BLaER1 treated with 17β-estradiol and CSF1 and Interleukin-3, amounts not matched to agents 10 nM and 100 nM (cell line): Measurements from ENCODE around the gene NRROS.
A peak's percentile ranks its signal among the peaks of the same experiment; 100 is the strongest.
"Not testable (repeated sequence)": the region's sequence is repeated elsewhere in the genome, so short reads cannot be mapped to it uniquely, and the experiment has no call there.

ENCODE experiments used
- H3K27ac ChIP-seq, 11 experiments: shearing (Covaris generic); formaldehyde crosslinking; 2 replicates each; pipeline ENCODE4 v1.8.1; 2022
- H3K27me3 ChIP-seq, 11 experiments: shearing (Covaris generic); formaldehyde crosslinking; 2 replicates each; pipeline ENCODE4 v1.8.1; 2022
- H3K36me3 ChIP-seq, 11 experiments: shearing (Covaris generic); formaldehyde crosslinking; 2 replicates each; pipeline ENCODE4 v1.8.1; 2022
- H3K4me1 ChIP-seq, 10 experiments: shearing (Covaris generic); formaldehyde crosslinking; 2 replicates each; pipeline ENCODE4 v1.8.1; 2022
- H3K4me2 ChIP-seq, 11 experiments: shearing (Covaris generic); formaldehyde crosslinking; 2 replicates each; pipeline ENCODE4 v1.8.1; 2022
- H3K4me3 ChIP-seq, 10 experiments: shearing (Covaris generic); formaldehyde crosslinking; 2 replicates each; pipeline ENCODE4 v1.8.1; 2022
- H3K9ac ChIP-seq, 11 experiments: shearing (Covaris generic); formaldehyde crosslinking; 2 replicates each; pipeline ENCODE4 v1.8.1; 2022
- H3K9me3 ChIP-seq, 11 experiments: shearing (Covaris generic); formaldehyde crosslinking; replicated peaks in 1 of 11; 2 replicates each; pipeline ENCODE4 v1.8.1; 2022
- H4K20me1 ChIP-seq, 11 experiments: shearing (Covaris generic); formaldehyde crosslinking; 2 replicates each; pipeline ENCODE4 v1.8.1; 2022
- Cebpa-rat ChIP-seq, 11 experiments: shearing (Covaris generic); IDR thresholded peaks; 2 replicates each; pipeline ENCODE4 v1.8.1; 2022

NRROS gene

DNA sequence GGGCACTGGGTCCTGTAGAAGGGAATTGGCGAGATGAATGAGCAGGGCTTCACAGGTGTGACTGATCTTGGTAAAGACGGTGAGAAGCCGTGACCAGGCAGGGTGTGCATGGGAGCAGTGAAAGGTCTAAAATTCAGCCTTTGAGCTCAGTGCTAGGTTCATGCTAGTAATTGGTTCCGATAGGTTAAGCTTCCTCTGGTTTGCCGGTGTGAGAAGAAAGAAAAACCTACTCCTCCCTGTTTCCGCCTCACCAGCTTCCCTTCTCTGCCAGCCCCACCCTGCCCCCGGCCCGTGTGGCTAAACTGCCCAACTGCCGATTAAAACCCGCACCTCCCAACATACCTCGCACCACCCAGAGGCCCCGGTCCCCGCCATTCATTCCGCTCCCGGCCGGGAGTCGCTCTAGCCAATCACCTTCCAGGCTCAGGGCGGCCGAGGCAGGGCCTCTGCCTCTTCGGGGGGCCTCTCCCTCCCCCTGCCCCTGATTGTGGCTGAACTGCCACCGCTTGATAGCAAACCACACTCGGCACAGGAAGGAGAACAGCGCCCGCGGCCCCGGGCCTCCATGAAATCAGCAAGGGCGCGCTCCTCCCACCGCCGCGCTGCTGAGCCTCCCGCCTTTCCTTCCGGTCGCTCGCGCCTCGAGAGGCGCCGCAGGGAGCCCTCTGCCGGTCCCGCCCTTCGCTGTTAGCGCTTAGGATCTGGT, 7.3 kb upstream of the NRROS start:
- TF ChIP-seq Cebpa-rat (IDR thresholded peaks at IDR 0.05): no peak
- Histone ChIP-seq H4K20me1 (no peaks in the 10 kb centered on the region), H3K36me3 (no peaks in the 10 kb centered on the region), H3K4me2 (peak overlapping the region; percentile 83 to 100 (median 93)), H3K27ac (peak overlapping the region; percentile 90 to 97 (median 95)), H3K27me3 (no peaks in the 10 kb centered on the region), H3K9ac (peak overlapping the region; percentile 89 to 96 (median 92)), H3K4me3 (peak overlapping the region; percentile 53 to 74 (median 66)), H3K4me1 (peaks cover 63 to 84% (median 72%) of the 10 kb centered on the region in 10 experiments), H3K9me3 (no peaks in the 10 kb centered on the region)

DNA sequence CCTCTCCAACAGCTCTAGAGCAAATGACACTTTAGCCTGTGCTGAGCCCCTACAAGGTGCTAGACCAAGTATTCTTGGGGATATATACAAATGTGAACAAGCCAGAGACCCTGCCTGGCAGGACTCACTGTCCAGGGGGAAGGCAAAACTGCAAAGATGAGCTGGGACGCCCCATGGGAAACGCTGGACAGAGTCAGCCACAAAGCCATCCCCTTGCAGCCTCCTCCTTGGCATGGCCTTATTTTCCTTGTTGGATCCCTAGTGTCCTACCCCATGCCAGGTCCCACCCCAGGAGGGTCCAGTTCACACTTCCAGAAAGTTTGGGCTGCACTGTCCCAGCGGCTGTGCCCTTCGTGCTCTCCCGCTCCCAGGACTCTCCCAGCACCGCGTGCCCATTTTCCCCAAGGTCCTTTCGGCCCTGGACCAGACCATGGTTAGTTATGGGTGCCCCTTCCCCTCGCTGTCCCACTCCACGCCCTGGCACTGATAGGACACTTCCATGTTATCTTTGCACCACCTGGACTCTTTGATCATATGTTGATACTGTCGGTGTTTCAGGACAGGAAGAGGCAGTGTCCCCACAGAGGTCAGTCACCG, 5.8 kb upstream of the NRROS start:
- Histone ChIP-seq H3K9ac (peak overlapping the region; percentile 89 to 96 (median 92)), H3K27ac (peak overlapping the region; percentile 90 to 97 (median 95)), H3K27me3 (no peaks in the 10 kb centered on the region), H3K4me1 (peaks cover 73 to 92% (median 82%) of the 10 kb centered on the region in 10 experiments), H3K4me3 (peak overlapping the region; percentile 61 to 74 (median 66)), H3K9me3 (no peaks in the 10 kb centered on the region), H4K20me1 (no peaks in the 10 kb centered on the region), H3K36me3 (no peaks in the 10 kb centered on the region), H3K4me2 (peak overlapping the region; percentile 86 to 100 (median 99))
- TF ChIP-seq Cebpa-rat (IDR thresholded peaks at IDR 0.05): no peak

DNA sequence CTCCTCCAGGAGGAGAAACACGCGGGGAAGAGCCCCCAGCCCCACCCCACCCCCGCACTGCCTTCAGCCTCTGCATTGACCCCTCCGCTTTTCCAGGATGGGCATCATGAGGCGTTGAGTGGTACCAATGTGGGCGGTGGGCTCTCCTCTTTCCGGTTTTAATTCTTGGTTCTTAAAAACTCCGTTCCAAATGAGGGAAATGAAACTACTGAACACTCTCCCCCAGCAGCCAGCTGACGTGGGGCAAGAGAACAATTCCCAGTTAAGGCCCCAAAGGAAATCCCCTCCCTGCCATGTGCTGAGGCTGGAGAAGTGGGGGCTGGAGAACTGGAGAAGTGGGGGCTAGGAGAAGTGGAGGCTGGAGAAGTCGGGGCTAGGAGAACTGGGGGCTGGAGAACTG, 5.3 kb upstream of the NRROS start:
- Histone ChIP-seq H3K4me2 (peak overlapping the region; percentile 86 to 100 (median 99)), H4K20me1 (no peaks in the 10 kb centered on the region), H3K9me3 (no peaks in the 10 kb centered on the region), H3K27ac (peak overlapping the region; percentile 90 to 97 (median 95)), H3K27me3 (no peaks in the 10 kb centered on the region), H3K4me1 (peaks cover 74 to 92% (median 86%) of the 10 kb centered on the region in 10 experiments), H3K9ac (peak overlapping the region; percentile 89 to 96 (median 92); a peak in 21 of 22 replicates), H3K4me3 (peak overlapping the region; percentile 61 to 74 (median 66); a peak in 17 of 20 replicates), H3K36me3 (no peaks in the 10 kb centered on the region)
- no peak for TF ChIP-seq Cebpa-rat (IDR thresholded peaks at IDR 0.05)

DNA sequence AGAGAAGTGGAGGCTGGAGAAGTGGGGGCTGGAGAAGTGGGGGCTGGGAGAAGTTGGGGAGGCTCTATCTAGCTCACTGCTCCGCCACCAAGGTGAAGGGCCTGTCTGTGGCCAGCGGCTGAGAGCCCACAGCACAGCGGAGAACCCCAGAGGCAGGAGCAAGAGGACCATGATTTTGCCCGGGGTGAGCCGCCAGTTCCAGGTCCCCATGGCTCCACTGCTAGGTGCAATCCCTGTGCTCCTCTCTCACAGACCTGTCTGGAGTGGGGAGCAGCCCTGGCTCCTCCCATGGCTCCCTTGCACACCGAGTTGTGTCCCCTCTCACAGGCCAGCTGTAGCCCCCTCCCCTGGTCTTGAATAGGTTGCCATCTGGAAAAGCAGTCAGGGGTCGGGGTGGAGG, 4.7 kb upstream of the NRROS start:
- Histone ChIP-seq H3K27me3 (no peaks in the 10 kb centered on the region), H3K4me2 (peak overlapping the region; percentile 86 to 100 (median 99)), H3K4me3 (peak overlapping the region in 3 of 10 experiments; percentile 2 to 27 (median 10); a peak in 3 of 20 replicates), H3K36me3 (no peaks in the 10 kb centered on the region), H3K4me1 (peaks cover 70 to 88% (median 82%) of the 10 kb centered on the region in 10 experiments), H3K9ac (peak overlapping the region in 9 of 11 experiments; percentile 89 to 96 (median 93); a peak in 17 of 22 replicates), H4K20me1 (no peaks in the 10 kb centered on the region), H3K9me3 (no peaks in the 10 kb centered on the region), H3K27ac (peak overlapping the region; percentile 90 to 97 (median 95); a peak in 21 of 22 replicates)
- TF ChIP-seq Cebpa-rat (IDR thresholded peaks at IDR 0.05): no peak

DNA sequence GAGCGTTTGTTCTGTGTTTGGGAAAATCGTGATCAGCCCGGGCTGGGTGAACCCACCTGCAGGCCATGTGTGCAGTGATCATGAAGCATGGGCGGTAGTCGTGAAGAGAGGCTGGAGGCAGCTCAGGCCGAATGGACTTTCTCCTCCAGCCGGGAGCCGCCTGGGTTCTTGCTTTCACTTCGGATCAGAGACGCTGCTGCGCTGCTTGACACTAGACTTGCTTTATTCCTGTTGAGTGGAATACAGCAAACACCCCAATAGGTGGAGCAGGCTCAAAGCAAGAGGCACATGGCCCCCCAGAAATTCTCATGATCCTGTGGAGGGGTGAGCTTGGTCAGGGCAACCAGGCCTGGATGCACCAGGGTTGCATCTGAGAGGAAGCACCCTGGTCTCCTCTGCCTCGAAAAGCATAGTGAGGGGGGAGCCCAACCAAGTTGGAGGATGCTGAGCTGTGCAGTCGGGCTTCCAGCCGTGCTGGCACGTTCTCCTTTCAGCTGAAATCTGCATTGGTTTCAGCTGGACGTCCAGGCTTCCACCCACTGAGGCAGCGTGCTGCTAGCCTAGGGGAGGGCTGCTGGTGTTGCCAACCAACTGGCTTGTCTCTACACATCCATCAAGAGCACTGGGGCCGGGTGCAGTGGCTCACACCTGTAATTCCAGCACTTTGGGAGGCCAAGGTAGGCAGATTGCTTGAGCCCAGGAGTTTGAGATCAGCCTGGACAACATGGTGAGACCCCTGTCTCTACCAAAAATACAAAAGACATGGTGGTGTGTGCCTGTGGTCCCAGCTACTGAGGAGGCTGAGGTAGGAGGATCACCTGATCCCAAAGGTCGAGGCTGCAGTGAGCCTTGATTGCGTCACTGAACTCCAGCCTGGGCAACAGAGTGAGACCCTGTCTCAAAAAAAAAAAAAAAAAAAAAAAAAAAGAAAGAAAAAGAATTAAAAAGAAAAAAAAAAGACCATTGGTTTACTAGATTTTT, 2.8 kb upstream of the NRROS start:
- Histone ChIP-seq H3K27me3 (no peaks in the 10 kb centered on the region), H3K4me1 (peaks cover 53 to 88% (median 72%) of the 10 kb centered on the region in 10 experiments), H3K4me3 (peak overlapping the region in 2 of 10 experiments; percentile 78 to 83; a peak in 4 of 20 replicates), H3K9ac (peak overlapping the region in 3 of 11 experiments; percentile 1 to 69 (median 56); a peak in 6 of 22 replicates), H4K20me1 (peaks cover 0 to 16% (median 0%) of the 10 kb centered on the region in 11 experiments; a peak in 7 of 22 replicates), H3K27ac (peak overlapping the region in 7 of 11 experiments; percentile 2 to 97 (median 38); a peak in 9 of 22 replicates), H3K4me2 (peak overlapping the region; percentile 32 to 100 (median 88)), H3K36me3 (peaks cover 0 to 17% (median 0%) of the 10 kb centered on the region in 11 experiments; a peak in 7 of 22 replicates), H3K9me3 (no peaks in the 10 kb centered on the region)
- TF ChIP-seq Cebpa-rat (IDR thresholded peaks at IDR 0.05): no peak

DNA sequence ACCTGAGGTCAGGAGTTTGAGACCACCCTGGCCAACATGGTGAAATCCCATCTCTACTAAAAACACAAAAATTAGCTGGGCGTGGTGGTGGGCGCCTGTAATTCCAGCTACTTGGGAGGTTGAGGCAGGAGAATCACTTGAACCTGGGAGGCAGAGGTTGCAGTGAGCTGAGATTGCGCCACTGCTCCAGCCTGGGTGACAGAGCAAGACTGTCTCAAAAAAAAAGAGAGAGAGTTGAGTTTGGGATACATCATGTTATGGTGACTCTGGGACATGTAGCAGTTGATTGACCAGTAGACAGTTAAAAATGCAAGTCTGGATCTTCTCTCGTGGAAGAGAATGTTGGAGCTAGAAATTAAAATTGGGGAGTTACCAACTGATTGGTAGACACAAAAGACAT, 1.6 kb upstream of the NRROS start:
- peaks cover 51 to 95% (median 80%) of the 10 kb centered on the region in 10 experiments for H3K4me1 ChIP-seq
- H3K36me3 ChIP-seq: peaks cover 0 to 29% (median 0%) of the 10 kb centered on the region in 11 experiments; a peak in 7 of 22 replicates
- peaks cover 0 to 29% (median 10%) of the 10 kb centered on the region in 11 experiments; a peak in 10 of 22 replicates for H4K20me1 ChIP-seq
- H3K27ac ChIP-seq: peak overlapping the region in 2 of 11 experiments; percentile 95 to 97; a peak in 3 of 22 replicates
- not testable (repeated sequence) for H3K27me3 ChIP-seq, H3K9me3 ChIP-seq
- TF ChIP-seq Cebpa-rat (IDR thresholded peaks at IDR 0.05): peak in 1 of 11 experiments; percentile 58; a peak in 2 of 22 replicates
- H3K9ac ChIP-seq: peak overlapping the region in 2 of 11 experiments; percentile 90 to 95; a peak in 3 of 22 replicates
- peak overlapping the region; percentile 88 to 100 (median 96); a peak in 21 of 22 replicates for H3K4me2 ChIP-seq
- H3K4me3 ChIP-seq: peak overlapping the region in 3 of 10 experiments; percentile 78 to 88 (median 83); a peak in 4 of 20 replicates

DNA sequence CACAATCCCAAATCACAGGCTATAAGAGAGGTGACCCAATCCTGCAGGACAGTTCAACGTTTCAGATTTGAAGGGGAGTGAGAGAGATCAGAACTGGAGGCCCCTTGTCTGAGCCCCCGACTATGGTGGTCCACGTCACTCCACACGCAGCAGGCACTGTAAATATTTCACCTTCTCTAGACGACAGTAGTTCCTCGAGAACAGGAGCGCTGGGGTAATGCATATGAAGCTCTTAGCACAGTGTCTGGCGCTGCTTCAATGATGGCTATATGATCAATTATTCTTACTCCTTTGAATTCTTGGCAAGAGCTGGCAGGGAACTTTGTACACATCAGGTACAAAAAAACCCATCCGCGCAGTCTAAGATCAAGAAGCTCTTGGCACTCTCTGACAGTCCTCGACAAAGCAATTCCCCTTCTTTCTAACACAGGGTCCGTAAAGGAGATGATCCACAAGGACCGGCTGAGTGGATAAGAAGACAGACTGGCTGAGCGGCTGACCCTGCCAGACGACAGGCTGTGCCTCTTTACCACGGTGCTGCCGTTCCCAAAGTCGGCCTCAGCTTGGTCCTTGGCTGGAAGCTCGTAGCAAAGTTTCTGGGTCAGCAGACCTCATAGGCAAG, 522 bp upstream of the NRROS start:
- peaks cover 52 to 95% (median 83%) of the 10 kb centered on the region in 10 experiments for H3K4me1 ChIP-seq
- peaks cover 6 to 39% (median 19%) of the 10 kb centered on the region in 11 experiments; a peak in 18 of 22 replicates for H4K20me1 ChIP-seq
- peak overlapping the region; percentile 88 to 100 (median 96) for H3K4me2 ChIP-seq
- peaks cover 4 to 37% (median 7%) of the 10 kb centered on the region in 11 experiments; a peak in 18 of 22 replicates for H3K36me3 ChIP-seq
- peak overlapping the region; percentile 88 to 97 (median 94) for H3K27ac ChIP-seq
- TF ChIP-seq Cebpa-rat (IDR thresholded peaks at IDR 0.05): no peak
- H3K9me3 ChIP-seq: no peaks in the 10 kb centered on the region
- H3K9ac ChIP-seq: peak overlapping the region; percentile 86 to 97 (median 91)
- no peaks in the 10 kb centered on the region for H3K27me3 ChIP-seq
- peak overlapping the region; percentile 74 to 98 (median 84) for H3K4me3 ChIP-seq
